GM21723 (cell line): ENCODE measurements around the gene GALNT7.
"Not testable (repeated sequence)": the region's sequence is repeated elsewhere in the genome, so short reads cannot be mapped to it uniquely, and the experiment has no call there.

Experiments used
- ATAC-seq: cut with Tn5 transposase; IDR thresholded peaks from one replicate; pipeline ENCODE4 v1.9.1; 2021; ENCODE audit warnings: mild to moderate bottlenecking, moderate library complexity; ENCODE audit not compliant: unreplicated experiment

Gene GALNT7

DNA sequence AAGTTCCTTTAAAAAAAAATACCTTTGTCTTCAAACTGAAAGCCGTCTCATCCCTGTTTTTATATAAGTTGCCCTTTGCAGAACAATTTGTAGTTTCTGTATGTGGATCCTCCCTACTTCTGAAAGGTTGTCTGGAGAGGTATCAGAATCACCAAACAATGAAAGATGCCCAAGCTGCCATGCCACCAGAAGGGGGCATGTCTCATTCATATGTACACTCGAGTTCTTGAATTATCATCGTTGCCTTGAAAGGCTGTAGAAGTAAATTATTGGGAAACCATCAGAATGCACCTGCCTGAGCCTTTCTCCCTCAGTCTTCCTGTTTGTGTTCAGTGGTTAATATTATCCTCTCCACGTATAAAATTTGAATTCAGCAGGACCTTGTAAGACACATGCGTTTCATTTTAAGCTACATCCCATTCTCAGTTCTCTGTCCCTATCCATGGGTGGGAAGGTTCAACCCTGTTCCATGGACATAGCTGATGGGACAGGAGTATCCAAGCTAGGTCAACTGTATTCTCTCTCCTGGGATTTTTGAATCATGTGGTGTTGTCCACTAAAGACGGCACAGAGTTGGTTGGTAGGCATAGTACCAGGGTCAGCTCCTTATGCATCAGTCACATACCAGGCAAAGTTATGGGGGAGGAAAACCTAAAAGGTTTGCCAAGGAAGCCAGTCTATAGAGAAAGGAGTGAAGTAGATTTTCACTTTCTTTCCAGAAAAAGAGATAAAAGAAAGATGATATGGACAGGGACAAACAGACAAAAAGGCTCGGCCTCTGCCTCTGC lies 24.0 kb downstream of the GALNT7 start:
- no peak for ATAC-seq

DNA sequence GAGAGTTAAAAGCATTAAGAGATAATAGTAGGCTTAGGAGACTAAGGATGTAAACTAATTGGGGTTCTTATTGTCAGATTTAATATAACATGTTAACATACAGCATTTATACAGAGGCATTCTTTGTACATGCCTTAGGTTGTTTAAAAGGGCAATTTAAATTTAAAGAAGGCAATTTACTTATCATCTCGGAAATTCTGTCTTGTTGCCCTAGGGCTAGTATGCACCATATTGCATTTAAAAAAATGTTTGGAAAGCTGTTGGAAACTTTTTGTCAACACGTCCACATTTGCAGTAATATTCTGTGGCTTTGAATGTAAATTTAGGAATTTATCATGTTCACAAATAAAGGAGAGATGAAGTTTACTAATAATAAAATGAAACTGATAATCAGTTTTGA lies 25.5 kb downstream of the GALNT7 start:
- ATAC-seq: no peak

DNA sequence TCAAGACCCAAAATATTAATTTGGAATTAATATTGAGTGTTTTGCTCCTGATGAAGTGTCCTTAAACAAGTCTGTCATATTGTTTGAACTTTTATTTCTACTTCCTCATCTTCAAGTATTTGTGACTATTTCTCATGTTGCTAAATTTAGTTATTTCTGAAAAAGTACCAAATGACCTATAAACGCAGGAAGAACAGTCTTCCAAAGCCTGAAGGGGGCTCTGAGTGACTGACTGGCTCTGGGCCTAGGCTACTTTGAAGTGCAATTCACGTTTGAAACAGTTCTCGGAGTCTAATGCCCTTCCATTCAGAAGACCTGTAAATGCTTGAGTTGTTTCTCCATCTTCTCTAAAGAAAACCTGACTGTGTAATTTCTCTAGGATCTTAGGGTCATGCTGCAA lies 26.5 kb downstream of the GALNT7 start:
- ATAC-seq: no peak

DNA sequence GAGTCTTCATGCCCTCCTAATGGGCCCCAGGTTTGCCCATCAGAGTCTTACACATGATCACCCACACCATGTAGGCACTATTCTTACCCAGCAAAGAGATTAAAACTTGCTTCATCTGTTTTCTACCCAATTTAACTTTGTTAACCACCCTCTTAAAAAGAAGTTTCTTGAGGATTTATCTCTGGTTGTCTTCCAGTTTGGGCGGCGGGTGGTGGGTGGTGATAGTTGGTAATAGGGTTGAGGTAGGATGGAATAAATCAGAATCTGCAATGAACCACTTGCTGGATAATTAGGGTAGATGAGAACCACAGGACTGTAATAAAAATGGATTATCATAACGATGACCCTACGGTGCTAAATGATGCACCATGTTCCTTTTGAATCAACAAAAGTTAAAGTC lies 30.9 kb downstream of the GALNT7 start:
- no peak for ATAC-seq

DNA sequence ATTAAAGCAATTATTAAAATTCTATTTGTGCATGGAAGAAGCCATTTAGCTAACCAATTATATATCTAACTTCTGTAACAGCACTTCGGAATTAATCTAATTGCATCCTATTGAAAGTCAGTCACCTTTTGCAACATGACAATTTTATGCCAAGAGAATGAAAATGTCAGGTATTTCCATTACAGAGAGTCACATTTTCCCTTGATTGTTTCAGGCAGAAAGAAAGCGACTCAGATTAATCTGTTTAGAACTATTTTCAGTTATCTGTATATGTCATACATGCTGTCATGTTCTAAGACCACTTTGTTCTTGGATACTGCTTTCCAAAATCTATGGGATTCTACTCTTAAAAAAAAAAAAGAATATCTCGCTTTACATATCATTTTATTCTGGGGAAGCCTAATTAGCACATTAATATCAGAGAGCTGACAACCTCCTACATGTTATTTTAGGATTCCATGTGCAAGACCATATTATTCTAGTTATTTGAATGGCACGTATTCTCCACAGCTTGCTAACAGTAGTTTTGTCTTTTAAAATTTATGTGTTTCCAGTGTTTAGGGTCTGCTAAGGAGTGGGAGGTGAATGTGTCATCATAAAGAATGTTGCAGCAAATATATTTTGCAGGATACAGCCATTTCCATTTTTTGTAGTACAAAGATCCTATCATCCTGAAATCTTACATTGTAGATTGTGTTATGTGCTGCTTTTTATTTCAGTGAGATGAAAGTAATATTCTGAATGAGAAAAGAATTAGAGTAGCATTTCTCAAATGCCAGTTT lies 31.7 kb downstream of the GALNT7 start:
- ATAC-seq: no peak

DNA sequence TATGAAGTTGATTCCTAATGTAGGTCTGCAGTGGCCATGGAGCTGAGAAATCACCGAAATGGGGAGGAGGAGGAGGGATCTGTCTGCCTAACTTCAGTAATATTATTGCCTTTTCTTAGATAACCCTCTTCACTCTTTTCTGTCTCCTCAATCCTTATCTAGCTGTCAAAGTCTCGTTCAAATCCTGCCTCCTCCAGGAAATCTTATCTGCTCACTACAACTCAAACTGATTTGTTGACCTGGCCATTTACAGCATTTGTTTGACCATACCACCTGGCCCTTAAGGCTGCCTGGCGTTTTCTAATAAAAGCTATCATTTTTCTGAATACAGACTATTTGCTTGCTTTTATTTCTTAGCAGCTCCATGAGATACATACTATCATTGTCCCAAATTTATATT lies 33.8 kb downstream of the GALNT7 start:
- ATAC-seq: no peak

DNA sequence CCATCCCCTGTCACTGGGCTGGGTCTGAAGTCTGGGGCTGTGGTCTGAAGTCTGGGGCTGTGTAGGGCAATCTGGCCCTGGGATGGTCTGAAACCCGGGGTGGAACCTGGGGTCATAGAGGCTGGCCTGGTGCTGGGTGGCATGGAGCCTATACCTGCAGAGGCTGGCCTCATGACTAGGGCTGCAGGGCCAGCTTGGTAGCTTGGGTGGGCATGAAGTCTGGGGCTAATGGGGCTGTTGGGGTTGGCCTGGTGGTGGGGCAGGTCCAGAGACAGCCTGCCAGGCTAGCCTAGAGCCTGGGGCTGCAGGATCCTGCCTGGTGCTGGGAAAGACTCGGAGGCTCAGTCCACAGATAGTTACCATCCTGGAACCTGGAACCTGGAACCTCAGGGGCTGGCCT lies 37.0 kb downstream of the GALNT7 start:
- ATAC-seq: no peak

DNA sequence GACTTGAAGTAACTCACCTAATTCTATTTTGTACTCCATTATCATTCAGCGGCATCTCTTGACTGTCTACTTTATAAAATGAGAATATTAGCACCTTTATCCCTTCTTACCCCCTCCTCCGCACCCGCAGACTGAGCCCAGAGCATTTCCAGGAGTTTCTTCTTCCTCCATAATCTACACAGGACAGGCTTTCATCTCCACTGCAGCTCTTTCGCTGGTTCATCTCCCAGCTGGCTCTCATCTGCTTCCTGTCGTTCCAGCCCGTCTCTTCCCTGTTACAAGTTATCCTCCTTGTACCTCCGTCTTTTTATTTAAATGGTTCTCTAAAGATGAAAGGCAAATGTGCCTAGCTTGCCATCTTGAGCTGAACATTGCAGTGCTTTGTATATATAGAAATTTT lies 39.8 kb downstream of the GALNT7 start:
- ATAC-seq: no peak

DNA sequence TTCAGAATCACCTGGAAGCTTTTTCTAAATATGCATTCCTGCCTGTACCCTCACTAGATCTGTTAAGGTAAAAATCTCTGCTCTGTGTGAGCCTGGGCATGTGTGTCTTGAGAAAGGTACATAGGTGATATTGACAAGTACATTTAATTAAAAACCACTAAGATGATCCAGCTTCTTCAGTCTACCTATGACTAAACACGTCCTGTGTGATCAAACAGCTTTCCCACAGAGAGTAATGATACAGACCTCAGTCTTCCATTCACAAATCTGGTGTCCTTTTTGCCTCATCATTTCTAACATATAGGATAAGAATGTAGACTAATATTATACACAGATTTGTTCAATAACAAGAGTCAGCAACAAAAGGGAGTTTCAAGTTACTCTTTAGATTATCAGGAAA lies 42.6 kb downstream of the GALNT7 start:
- ATAC-seq: no peak

DNA sequence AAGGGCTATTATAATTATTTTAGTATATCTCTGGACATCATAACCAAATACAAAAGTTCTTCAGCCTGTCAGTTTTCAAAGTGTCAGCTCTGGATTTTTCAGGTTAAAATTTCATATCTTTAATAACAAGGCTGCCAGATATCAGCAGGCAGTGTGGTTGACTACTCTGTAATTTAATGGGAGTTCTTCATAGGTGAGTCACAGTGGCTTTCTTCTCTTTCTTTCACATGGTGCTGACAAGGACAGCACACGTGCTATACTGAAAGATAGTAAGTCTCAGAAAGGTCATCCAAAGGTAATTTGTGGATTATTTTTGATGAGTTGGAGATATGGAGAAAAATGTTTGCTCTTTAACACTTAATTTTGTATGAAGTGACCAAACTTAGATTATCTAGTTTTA lies 43.2 kb downstream of the GALNT7 start:
- ATAC-seq: no peak

DNA sequence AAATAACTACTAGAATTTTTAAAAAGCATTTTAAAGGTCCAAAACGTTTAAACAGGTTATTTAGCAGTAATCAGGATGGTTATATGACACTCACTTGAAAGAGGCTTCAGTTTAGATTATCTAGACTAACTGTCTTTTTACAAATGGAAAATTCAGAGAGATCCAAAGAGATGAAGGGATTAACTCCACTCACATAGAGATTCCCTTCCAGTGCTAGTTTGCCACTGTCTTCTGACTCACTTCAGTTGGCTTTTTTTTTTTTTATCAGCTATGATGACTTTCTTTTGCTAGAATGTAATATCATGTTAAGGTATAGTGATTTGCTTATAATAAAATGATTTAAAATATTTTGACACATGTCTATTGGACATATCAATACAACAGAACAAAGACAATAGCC lies 43.8 kb downstream of the GALNT7 start:
- ATAC-seq: no peak

DNA sequence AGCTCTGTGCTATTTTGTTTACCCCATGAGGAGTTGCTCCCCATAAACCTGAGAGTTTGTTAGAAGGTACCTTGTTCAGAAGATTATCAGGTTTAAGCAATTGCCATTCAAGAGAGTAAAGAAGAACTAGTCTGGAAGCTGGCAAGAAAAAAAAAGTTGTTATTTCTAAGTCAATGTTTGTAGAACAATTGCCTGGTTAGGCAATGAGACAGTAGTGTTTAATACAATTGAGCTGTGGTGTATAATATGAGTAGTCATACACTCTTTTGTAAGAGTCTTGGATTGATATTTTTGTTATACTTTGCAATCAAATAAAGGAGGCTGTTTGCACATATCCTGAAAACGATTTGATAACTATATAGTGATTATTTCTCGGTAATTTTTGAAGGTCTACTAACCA lies 44.7 kb downstream of the GALNT7 start:
- ATAC-seq: no peak

DNA sequence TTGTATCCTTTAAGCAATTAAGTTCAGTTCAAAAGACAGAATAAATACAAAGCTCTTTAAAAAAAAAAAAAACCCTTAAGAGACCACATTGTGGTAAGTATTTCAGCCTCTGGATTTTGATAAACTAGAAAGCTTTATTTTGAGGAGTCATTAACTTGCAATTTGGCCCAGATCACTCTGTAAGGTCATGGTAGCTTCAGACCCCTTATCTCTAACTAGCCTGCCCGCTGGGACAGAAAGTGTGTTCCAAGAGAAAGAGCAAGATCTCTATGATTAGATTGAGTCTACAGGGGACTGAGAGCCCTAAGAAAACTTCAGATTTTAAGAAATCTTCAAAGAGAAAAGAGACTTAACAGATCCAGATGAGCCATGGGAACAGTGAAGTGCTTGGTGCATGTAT lies 45.6 kb downstream of the GALNT7 start:
- no peak for ATAC-seq

DNA sequence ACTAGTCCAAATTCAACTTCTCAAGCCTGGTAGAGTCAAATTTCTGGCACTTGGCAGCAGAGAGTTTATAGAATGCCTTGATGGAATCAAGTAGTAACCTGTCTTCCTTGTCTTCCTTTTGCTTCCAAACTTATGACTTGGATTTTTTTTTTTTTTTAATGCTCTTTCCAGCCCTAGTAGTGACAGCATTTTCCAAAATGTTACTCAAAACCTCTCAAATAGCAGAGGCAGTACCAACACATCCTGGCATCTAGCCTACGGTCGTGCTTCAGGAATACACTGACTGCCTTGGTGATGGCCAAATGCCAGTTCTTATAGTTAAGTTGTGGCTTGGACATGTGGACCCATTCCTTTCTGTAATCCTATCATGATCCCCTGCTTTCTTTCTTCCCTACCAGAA lies 46.0 kb downstream of the GALNT7 start:
- no peak for ATAC-seq

DNA sequence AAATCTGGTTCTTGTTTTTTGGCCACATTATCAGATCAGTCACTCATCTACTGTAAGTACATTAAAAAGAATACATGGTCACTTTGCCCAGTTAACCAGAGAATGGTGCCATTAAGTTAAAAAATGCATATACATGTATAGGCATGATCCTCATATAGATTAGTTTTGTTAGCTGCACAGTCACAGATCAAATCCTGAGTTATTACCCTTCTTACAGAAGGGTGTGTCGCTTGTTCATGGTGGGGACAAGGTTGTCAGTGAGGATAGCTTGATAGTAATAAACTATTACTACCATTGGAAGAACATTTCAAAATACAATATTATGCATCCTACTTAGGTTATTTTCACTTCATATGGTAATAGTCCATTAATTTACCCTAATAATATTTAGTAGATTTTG lies 48.5 kb downstream of the GALNT7 start:
- no peak for ATAC-seq

DNA sequence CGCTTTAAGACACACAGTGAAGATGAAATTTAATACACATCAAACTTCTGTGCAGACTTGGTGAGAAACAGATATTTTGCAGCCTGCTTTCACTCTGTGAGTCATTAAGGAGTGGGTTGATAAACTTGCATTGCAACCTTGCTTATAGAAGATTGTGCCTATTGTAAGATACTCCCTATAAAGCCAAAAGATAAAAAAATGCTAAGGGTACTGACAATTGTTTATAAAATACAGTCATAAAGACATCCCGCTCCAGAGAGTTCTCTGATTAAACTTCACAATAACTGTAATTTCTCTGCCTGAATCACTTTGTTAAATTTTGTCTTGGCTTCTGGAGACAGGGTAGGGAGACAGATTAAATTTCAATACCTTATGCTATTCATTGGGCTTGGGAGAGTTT lies 49.1 kb downstream of the GALNT7 start:
- no peak for ATAC-seq

DNA sequence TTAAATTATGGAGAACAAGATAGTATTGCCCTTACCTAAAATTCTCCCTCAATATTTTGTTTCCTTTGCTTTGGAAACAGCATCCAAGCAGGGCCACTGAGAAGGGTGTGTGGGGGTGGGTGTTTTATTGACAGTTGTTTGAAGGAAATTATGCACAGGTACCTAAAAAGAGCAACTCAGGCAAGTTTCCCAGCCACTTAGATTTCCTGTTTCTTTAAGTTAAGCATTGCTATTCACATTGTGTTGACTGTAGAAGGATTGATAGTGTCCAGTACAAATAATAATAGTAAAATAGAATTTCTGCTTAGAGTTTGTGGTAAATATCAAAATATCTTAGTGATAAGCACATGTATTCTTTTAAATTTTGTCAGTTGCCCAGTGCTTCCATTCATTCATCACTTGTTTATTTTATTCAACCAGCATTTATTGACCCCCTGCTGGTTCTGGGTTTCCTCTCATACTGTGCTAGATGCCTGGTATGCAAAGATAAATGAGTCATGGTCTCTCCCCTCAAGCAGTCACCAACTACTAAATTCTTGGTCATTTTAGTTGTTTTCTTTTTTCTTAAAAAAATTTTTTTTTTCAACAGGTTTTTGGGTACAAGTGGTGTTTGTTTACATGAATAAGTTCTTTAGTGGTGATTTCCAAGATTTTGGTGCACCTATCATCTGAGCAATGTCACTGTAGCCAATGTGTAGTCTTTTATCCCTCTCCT lies 50.0 kb downstream of the GALNT7 start:
- no peak for ATAC-seq

DNA sequence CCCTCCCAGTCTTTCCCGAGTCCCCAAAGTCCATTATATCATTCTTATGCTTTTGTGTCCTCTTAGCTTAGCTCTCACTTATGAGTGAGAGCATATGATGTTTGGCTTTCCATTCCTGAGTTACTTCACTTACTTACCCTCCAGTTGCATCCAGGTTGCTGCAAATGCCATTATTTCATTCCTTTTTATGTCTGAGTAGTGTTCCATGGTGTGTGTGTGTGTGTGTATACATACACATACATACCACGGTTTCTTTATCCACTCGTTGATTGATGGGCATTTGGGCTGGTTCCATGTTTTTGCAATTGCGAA lies 50.5 kb downstream of the GALNT7 start:
- ATAC-seq: not testable (repeated sequence)

DNA sequence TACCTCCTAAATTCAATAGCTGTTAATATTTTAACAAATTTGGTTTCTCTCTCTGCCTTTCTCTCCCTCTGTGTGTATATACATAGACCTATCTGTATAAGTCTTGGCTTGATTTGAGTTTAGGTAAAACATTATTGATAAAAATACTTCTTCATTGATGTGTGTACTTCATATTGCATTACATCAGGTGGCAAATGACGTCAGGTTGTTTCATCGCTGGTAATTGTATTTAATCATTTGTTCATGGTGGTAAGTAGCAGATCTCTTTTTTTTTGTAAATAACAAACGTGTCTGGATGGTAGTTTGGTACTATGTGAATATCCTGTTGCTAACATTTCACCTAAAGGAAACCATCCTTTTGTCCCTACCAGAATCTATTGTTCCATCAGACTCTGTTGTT lies 55.1 kb downstream of the GALNT7 start:
- ATAC-seq: no peak

DNA sequence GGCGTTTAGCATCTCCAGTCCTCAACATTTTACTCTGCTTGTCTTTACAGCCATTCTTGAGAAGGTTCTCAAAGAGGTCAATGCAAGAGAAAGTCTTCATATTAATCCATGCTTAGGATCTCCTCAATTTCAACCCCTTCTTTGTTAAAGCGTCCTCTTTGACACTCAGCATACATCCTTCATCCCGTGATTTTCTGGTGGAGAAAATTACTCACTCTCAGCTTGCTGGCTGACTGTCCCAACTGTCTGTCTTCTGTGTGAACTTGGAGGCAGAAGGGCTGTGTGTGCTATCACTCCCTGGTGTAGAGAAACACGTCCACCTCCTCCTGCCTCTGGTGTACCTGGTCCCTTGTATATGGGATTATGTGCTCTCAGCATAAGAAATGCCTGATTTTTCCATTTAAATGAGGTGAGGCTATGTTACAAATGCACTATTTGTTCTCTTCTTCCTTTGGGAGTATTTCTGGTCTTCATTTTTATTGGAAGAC lies 57.8 kb downstream of the GALNT7 start:
- no peak for ATAC-seq

DNA sequence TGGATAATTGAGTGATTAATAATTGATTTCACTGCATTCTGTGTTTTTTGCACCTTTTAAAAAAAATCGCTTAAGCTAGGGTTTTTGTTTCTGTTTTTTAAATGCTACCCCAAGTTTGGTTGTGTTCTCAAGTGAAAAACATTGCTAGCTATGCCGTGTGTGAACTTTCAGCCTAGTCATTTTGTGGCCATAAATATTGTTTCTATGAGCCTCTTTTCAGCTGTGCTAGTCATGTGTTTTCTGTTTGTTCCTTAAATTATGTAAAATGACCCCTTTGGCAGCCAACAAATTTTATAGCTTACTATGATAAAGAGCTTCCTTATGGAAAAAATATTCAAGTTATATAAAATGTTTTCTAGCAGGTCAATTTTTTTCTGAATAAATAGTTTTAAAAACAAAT lies 59.1 kb downstream of the GALNT7 start:
- no peak for ATAC-seq

DNA sequence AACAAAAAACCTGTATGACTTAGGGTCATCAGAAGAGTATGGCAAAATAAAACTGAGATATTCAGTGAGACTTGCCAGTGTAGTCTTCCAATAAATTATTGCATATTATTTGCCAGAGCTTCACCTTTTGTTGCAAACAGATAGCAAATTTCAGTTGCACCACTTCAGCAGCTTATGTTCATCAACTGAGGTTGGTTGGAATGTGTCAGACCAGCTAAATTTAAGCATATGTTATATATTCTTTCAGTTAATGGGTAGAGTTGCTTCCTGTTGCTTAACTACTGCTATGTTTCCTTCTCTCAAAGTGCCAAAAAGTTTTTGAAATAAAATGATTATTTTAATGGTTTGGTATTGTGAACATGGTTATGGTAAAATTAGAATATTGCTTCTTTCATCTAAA lies 61.5 kb downstream of the GALNT7 start:
- no peak for ATAC-seq
